HepG2 (cell line): Measurements from ENCODE around the gene ZIM2. TPM values are rescaled to one million over a fixed set of nuclear protein-coding genes. Genes with fewer than 3 reads are reported as not detected.

Source experiments
- FOXO1 ChIP-seq: sonication (generic); formaldehyde crosslinking; IDR thresholded peaks from 2 replicates; pipeline ENCODE4 v1.4.0; 2020; ENCODE audit warnings: missing genetic modification reagents
- MEIS2 ChIP-seq: sonication (generic); formaldehyde crosslinking; IDR thresholded peaks from 2 replicates; pipeline ENCODE4 v1.9.0; 2021; ENCODE audit warnings: mild to moderate bottlenecking, missing genetic modification reagents
- REST ChIP-seq, 2 experiments: IDR thresholded peaks; 2 replicates each; pipeline ENCODE4 v1.6.1; 2011 to 2012; ENCODE audit warnings: low read length in 2 of 2, borderline replicate concordance in 1 of 2, low read depth in 1 of 2, mild to moderate bottlenecking in 1 of 2, moderate library complexity in 1 of 2
- SNAPC4 ChIP-seq: sonication (generic); formaldehyde crosslinking; IDR thresholded peaks from 2 replicates; pipeline ENCODE4 v1.4.0; 2020; ENCODE audit warnings: mild to moderate bottlenecking, missing genetic modification reagents
- ZBTB2 ChIP-seq: sonication (generic); formaldehyde crosslinking; IDR thresholded peaks from 2 replicates; pipeline ENCODE4 v1.8.0; 2022; ENCODE audit warnings: low read depth, missing genetic modification reagents
- ZBTB33 ChIP-seq: sonication (generic); formaldehyde crosslinking; IDR thresholded peaks from 2 replicates; pipeline ENCODE4 v1.4.0; 2020; ENCODE audit warnings: missing genetic modification reagents
- ZFP62 ChIP-seq: sonication (generic); formaldehyde crosslinking; IDR thresholded peaks from 2 replicates; pipeline ENCODE4 v1.4.0; 2020; ENCODE audit warnings: missing genetic modification reagents
- ZMYM2 ChIP-seq: sonication (generic); formaldehyde crosslinking; IDR thresholded peaks from 2 replicates; pipeline ENCODE4 v1.8.0; 2022; ENCODE audit warnings: mild to moderate bottlenecking, missing genetic modification reagents
- ZNF329 ChIP-seq: sonication (generic); formaldehyde crosslinking; IDR thresholded peaks from 2 replicates; pipeline ENCODE4 v1.9.0; 2021; ENCODE audit warnings: low read depth, mild to moderate bottlenecking, missing genetic modification reagents
- ZNF337 ChIP-seq: sonication (generic); formaldehyde crosslinking; IDR thresholded peaks from 2 replicates; pipeline ENCODE4 v1.5.1; 2020; ENCODE audit warnings: missing genetic modification reagents, low read depth, mild to moderate bottlenecking, borderline replicate concordance
- ZNF567 ChIP-seq: sonication (generic); formaldehyde crosslinking; IDR thresholded peaks from 2 replicates; pipeline ENCODE4 v1.8.1; 2023; ENCODE audit warnings: mild to moderate bottlenecking, missing genetic modification reagents, borderline replicate concordance
- ZSCAN31 ChIP-seq: sonication (generic); formaldehyde crosslinking; IDR thresholded peaks from 2 replicates; pipeline ENCODE4 v1.5.0; 2020; ENCODE audit warnings: low read depth, mild to moderate bottlenecking, missing genetic modification reagents
- ZSCAN5A ChIP-seq: sonication (generic); formaldehyde crosslinking; IDR thresholded peaks from 2 replicates; pipeline ENCODE4 v1.8.0; 2022; ENCODE audit warnings: mild to moderate bottlenecking, missing genetic modification reagents, borderline replicate concordance
- polyA plus RNA-seq, 8 experiments: library from polyadenylated mRNA; depleted of rRNA in 3 of 8; stranded (reverse) in 7 of 8; unstranded in 1 of 8; fragments of >200 nt; fragmentation: Illumina TruSeq in 4 of 8; extraction: Trizol in 4 of 8; gene quantifications; 2 replicates each; pipeline versions ENCODE4 v1.2.1 to v1.2.3, GENCODE V29; 2011 to 2016; ENCODE audit warnings: low read depth in 4 of 8, missing spikeins in 1 of 8, mixed read lengths in 1 of 8; ENCODE audit not compliant: insufficient read depth in 1 of 8
- total RNA-seq, 5 experiments: library from RNA; depleted of rRNA; stranded (reverse); fragments of >200 nt; fragmentation: Illumina TruSeq; extraction: Trizol; gene quantifications; 2 replicates each; pipeline ENCODE4 v1.2.3, GENCODE V29; 2016; ENCODE audit warnings: low read depth in 1 of 5

The ZIM2 gene
- total and polyA plus RNA-seq, 2 of the 13 experiments (the other 11 are each of a cell fraction or from before 2014, with no cell fraction given), result 7.2 to 10.3 TPM

- TF ChIP-seq ZMYM2 (CRISPR knock-in tag), result peak; percentile 81; the same call in 1 of the 2 replicates
- peak in 1 of 2 experiments; percentile 12; a peak in 1 of 4 replicates for TF ChIP-seq REST (IDR thresholded peaks at IDR 0.05; ENCODE audit: borderline replicate concordance in 1 of 2, low read depth in 1 of 2, low read length in 2 of 2)
- TF ChIP-seq ZNF337 (CRISPR knock-in tag), result no peak
- no peak; the same call in 1 of the 2 replicates for TF ChIP-seq ZSCAN5A (CRISPR knock-in tag)
- TF ChIP-seq ZFP62 (CRISPR knock-in tag), result no peak
- TF ChIP-seq ZBTB33 (CRISPR knock-in tag), result peak; percentile 48; the same call in 1 of the 2 replicates
- no peak for TF ChIP-seq ZNF567
- TF ChIP-seq ZNF329, result no peak
- no peak for TF ChIP-seq SNAPC4 (CRISPR knock-in tag)
- TF ChIP-seq FOXO1 (CRISPR knock-in tag), result peak; percentile 83
- TF ChIP-seq MEIS2 (CRISPR knock-in tag), result peak; percentile 82
- TF ChIP-seq ZSCAN31 (CRISPR knock-in tag), result peak; percentile 58; the same call in 1 of the 2 replicates
- TF ChIP-seq ZBTB2, result no peak
Observed at GRCh38 chr19:56880592-56881190, 40.2 kb upstream of the ZIM2 start (continued).
